Mucosa of stomach (tissue), 1 donor: ENCODE measurements around the gene AAGAB.

Source experiments
- H3K27me3 ChIP-seq: one replicate; pipeline ENCODE4 v1.7.0; 2013; ENCODE audit warnings: mild to moderate bottlenecking, low read length; ENCODE audit not compliant: control insufficient read depth, insufficient read depth
- H3K36me3 ChIP-seq: one replicate; pipeline ENCODE4 v1.7.0; 2013; ENCODE audit warnings: low read length; ENCODE audit not compliant: control insufficient read depth, insufficient read depth
- H3K4me1 ChIP-seq: one replicate; pipeline ENCODE4 v1.7.0; 2013; ENCODE audit warnings: mild to moderate bottlenecking, low read length; ENCODE audit not compliant: control insufficient read depth, insufficient read depth
- H3K4me3 ChIP-seq: one replicate; pipeline ENCODE4 v1.7.0; 2013; ENCODE audit warnings: low read length
- H3K9ac ChIP-seq: one replicate; pipeline ENCODE4 v1.7.0; 2013; ENCODE audit warnings: mild to moderate bottlenecking, low read length, moderate library complexity
- H3K9me3 ChIP-seq: one replicate; pipeline ENCODE4 v1.7.0; 2013; ENCODE audit warnings: mild to moderate bottlenecking, low read length, moderate library complexity; ENCODE audit not compliant: control insufficient read depth
- donor health status: Pancreatic carcinoma.

Gene AAGAB

GRCh38 chr15:67190326-67190725 is 64.1 kb downstream of the AAGAB start:
- H3K4me3 ChIP-seq, result no peak overlapping the region
- H3K9ac ChIP-seq, result no peak overlapping the region
- no peaks in the 10 kb centered on the region for H3K27me3 ChIP-seq
- no peaks in the 10 kb centered on the region for H3K9me3 ChIP-seq
- peaks cover 12% of the 10 kb centered on the region for H3K36me3 ChIP-seq
- H3K4me1 ChIP-seq, result peaks cover 8% of the 10 kb centered on the region

GRCh38 chr15:67189326-67190051 is 65.0 kb downstream of the AAGAB start:
- Histone ChIP-seq H3K4me1 (peaks cover 8% of the 10 kb centered on the region), H3K9ac (no peak overlapping the region), H3K36me3 (peaks cover 21% of the 10 kb centered on the region), H3K27me3 (no peaks in the 10 kb centered on the region), H3K4me3 (no peak overlapping the region), H3K9me3 (no peaks in the 10 kb centered on the region)

DNA sequence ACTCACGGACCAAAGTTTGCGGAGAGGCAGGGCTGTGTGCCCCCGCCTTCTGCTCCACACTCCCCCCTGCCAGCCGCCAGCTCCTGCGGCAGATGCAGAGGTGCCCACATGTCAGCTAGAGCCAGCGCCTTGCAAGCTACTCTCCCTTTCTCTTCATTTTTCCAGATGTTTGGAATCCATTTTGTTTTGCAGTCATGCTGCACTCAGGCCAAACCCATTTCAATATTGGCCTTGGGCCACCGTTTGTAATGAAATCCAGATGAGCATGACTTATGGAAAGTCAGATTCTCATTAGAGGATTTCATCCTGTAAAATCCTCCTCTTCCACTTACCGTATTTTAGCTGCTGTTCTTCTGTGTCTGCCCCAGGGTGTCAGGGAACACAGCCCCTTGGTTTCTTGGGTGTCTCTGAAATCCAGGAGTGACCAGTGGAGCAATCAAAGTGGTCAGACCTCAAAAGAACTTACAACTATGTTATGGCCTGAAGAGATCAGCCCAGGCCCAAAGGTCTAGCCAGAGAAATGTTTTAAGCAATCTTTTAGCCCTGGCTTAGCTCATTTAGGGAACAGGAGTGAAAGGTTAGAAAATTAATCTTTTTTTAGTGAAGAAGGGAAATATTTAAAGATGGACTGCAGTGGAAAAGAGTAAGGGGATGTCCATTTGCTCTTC is 65.8 kb downstream of the AAGAB start:
- H3K9ac ChIP-seq, result no peak overlapping the region
- H3K36me3 ChIP-seq, result peaks cover 25% of the 10 kb centered on the region
- H3K4me3 ChIP-seq, result no peak overlapping the region
- H3K4me1 ChIP-seq, result peaks cover 8% of the 10 kb centered on the region
- H3K27me3 ChIP-seq, result no peaks in the 10 kb centered on the region
- no peaks in the 10 kb centered on the region for H3K9me3 ChIP-seq

- no peak overlapping the region for H3K9ac ChIP-seq
- H3K4me3 ChIP-seq, result no peak overlapping the region
- peaks cover 8% of the 10 kb centered on the region for H3K4me1 ChIP-seq
- H3K9me3 ChIP-seq, result no peaks in the 10 kb centered on the region
- no peaks in the 10 kb centered on the region for H3K27me3 ChIP-seq
- H3K36me3 ChIP-seq, result peaks cover 25% of the 10 kb centered on the region
Observed at GRCh38 chr15:67187351-67187854, 67.1 kb downstream of the AAGAB start.

DNA sequence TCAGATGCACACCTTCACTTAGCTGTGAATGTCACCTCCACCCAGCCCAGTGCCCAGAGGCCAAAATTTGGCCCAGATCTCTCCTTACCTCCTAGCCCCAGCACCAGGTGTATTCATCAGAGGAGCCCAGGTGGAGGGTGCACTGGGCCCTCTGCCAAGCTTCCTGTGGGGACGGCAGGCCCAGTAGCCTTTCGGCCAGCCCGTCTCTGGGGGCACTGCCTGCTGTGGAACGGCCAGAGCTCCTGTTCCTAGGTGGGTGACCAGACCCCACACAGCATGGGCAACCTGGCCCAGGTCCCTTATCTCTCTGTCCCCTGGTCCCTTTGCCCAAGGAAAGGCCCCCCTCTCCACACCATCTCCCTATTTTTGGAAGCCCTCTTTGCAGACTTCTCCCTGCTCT is 67.8 kb downstream of the AAGAB start:
- Histone ChIP-seq H3K9ac (no peak overlapping the region), H3K4me1 (peaks cover 8% of the 10 kb centered on the region), H3K4me3 (no peak overlapping the region), H3K9me3 (no peaks in the 10 kb centered on the region), H3K36me3 (peaks cover 25% of the 10 kb centered on the region), H3K27me3 (no peaks in the 10 kb centered on the region)

- Histone ChIP-seq H3K9ac (no peak overlapping the region), H3K27me3 (no peaks in the 10 kb centered on the region), H3K4me1 (peaks cover 8% of the 10 kb centered on the region), H3K36me3 (peaks cover 25% of the 10 kb centered on the region), H3K4me3 (no peak overlapping the region), H3K9me3 (no peaks in the 10 kb centered on the region)
Observed at GRCh38 chr15:67186226-67186649, 68.2 kb downstream of the AAGAB start.

DNA sequence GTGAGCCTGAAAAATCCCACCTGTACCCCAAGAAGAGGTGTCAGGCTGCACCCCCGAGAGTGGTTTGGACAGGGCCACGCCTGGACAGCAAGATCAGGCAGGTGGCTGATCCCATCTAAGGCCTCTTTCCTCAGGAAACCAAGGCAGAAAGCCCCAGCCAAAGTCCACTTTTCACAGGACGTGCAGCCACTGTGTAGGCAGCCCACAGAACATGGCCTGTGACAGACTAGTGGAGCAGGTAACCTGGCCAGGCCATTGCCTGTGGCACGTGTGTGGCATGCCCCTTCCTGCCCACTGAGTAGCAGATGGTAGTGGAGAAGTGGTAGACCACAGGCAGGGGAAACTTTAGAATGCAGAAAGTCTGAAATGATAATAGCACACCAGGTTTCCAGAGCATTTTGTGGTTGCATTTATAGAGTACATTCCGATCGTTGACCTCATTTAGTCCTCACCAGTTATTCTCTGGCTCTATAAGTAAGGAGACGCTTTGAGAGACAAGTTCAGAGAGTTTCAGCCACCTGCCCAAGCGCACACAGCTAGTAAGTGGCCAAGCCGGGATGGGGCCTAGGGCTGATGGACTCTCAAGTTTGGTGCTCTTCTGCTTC is 68.7 kb downstream of the AAGAB start:
- no peak overlapping the region for H3K9ac ChIP-seq
- H3K27me3 ChIP-seq, result no peaks in the 10 kb centered on the region
- H3K4me3 ChIP-seq, result no peak overlapping the region
- no peaks in the 10 kb centered on the region for H3K9me3 ChIP-seq
- H3K36me3 ChIP-seq, result peaks cover 25% of the 10 kb centered on the region
- peaks cover 7% of the 10 kb centered on the region for H3K4me1 ChIP-seq

GRCh38 chr15:67185051-67185450 is 69.4 kb downstream of the AAGAB start:
- H3K9me3 ChIP-seq, result no peaks in the 10 kb centered on the region
- H3K9ac ChIP-seq, result no peak overlapping the region
- H3K4me3 ChIP-seq, result no peak overlapping the region
- H3K36me3 ChIP-seq, result peaks cover 25% of the 10 kb centered on the region
- no peaks in the 10 kb centered on the region for H3K27me3 ChIP-seq
- H3K4me1 ChIP-seq, result peaks cover under 1% of the 10 kb centered on the region

DNA sequence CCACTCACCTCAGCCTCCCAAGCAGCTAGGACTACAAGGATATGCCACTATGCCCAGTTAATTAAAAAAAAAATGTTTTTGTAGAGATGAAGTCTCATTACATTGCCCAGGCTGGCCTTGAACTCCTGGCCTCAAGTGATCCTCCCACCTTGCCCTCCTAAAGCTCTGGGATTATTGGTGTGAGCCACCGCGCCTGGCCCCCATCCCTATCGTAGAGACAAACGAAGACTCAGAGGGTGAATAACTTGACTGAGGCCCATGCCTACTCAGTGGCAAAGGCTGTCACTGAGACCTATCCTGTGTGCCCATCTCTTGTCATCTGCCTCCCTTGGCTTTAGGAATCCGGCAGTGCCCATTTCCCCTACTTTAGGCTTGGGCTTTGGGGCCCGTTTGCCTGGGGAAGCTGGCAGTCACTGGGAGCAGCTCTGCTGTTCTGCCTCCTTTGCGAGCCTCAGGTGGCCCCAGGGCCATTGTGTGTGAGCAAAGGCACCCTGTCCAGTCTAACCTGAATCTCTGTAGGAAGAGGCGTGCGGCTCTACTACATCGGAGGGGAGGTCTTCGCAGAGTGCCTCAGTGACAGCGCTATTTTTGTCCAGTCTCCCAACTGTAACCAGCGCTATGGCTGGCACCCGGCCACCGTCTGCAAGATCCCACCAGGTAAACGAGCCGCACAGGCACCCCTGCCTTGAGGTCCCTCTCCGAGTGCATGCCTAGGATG is 70.1 kb downstream of the AAGAB start:
- Histone ChIP-seq H3K36me3 (peaks cover 30% of the 10 kb centered on the region), H3K4me3 (no peak overlapping the region), H3K27me3 (no peaks in the 10 kb centered on the region), H3K9ac (no peak overlapping the region), H3K9me3 (no peaks in the 10 kb centered on the region), H3K4me1 (no peaks in the 10 kb centered on the region)

- no peak overlapping the region for H3K4me3 ChIP-seq
- H3K36me3 ChIP-seq, result peaks cover 32% of the 10 kb centered on the region
- H3K9me3 ChIP-seq, result no peaks in the 10 kb centered on the region
- no peaks in the 10 kb centered on the region for H3K4me1 ChIP-seq
- H3K27me3 ChIP-seq, result no peaks in the 10 kb centered on the region
- no peak overlapping the region for H3K9ac ChIP-seq
Observed at GRCh38 chr15:67183443-67184169, 70.9 kb downstream of the AAGAB start.

DNA sequence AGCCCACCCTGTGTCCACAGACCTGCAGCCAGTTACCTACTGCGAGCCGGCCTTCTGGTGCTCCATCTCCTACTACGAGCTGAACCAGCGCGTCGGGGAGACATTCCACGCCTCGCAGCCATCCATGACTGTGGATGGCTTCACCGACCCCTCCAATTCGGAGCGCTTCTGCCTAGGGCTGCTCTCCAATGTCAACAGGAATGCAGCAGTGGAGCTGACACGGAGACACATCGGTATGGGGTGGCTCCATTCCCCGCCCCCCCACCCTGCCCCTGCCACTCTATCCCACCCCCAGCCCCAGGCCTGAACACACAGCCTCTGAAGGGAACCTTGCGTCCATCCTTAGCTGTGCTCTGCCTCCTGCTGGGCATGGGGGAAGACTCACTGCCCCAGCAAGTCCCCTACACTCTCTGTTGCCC is 73.2 kb downstream of the AAGAB start:
- Histone ChIP-seq H3K4me3 (no peak overlapping the region), H3K9me3 (no peaks in the 10 kb centered on the region), H3K9ac (no peak overlapping the region), H3K27me3 (no peaks in the 10 kb centered on the region), H3K4me1 (peaks cover 17% of the 10 kb centered on the region), H3K36me3 (peaks cover 22% of the 10 kb centered on the region)
